Loucy (cell line): ENCODE results near the gene RBFOX2.

Experiments
- CTCF ChIP-seq: fragments of 200-600 bp; sonication (generic); conservative IDR thresholded peaks from 2 replicates; pipeline ENCODE4 v1.5.1; 2014; ENCODE audit warnings: mild to moderate bottlenecking, antibody characterized with exemption, low read length
- EZH2phosphoT487 ChIP-seq: fragments of 200-600 bp; IDR thresholded peaks from 2 replicates; pipeline ENCODE4 v1.6.1; 2018; ENCODE audit warnings: antibody characterized with exemption, mild to moderate bottlenecking, moderate library complexity, borderline replicate concordance

- TF ChIP-seq EZH2phosphoT487 (no peak), CTCF (no peak)
These were observed 71.8 kb downstream of the RBFOX2 start for GRCh38 chr22:35956850-35957249.
